GM21723 (cell line): ENCODE data around the gene HLA-E.
"Not testable (repeated sequence)": the region's sequence is repeated elsewhere in the genome, so short reads cannot be mapped to it uniquely, and the experiment has no call there.

Experiments
- ATAC-seq: cut with Tn5 transposase; IDR thresholded peaks from one replicate; pipeline ENCODE4 v1.9.1; 2021; ENCODE audit warnings: mild to moderate bottlenecking, moderate library complexity; ENCODE audit not compliant: unreplicated experiment

HLA-E gene

DNA sequence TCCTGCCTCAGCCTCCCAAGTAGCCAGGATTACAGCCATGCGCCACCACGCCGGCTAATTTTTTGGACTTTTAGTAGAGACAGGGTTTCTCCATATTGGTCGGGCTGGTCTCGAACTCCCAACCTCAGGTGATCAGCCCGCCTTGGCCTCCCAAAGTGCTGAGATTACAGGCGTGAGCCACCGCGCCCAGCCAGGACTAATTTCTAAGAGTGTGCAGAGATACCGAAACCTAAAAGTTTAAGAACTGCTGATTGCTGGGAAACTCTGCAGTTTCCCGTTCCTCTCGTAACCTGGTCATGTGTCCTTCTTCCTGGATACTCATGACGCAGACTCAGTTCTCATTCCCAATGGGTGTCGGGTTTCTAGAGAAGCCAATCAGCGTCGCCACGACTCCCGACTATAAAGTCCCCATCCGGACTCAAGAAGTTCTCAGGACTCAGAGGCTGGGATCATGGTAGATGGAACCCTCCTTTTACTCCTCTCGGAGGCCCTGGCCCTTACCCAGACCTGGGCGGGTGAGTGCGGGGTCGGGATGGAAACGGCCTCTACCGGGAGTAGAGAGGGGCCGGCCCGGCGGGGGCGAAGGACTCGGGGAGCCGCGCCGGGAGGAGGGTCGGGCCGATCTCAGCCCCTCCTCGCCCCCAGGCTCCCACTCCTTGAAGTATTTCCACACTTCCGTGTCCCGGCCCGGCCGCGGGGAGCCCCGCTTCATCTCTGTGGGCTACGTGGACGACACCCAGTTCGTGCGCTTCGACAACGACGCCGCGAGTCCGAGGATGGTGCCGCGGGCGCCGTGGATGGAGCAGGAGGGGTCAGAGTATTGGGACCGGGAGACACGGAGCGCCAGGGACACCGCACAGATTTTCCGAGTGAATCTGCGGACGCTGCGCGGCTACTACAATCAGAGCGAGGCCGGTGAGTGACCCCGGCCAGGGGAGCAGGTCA lies at the start of gene HLA-E:
Gene HLA-E, plus strand, starts transcription at position 429 of the 945 bp plus-strand sequence. Its CDS starts 23 bp downstream, at position 452.
- peak; percentile 77 for ATAC-seq

- ATAC-seq = no peak
Observed at GRCh38 chr6:30441171-30441570, 48.1 kb upstream of the HLA-E start.

- ATAC-seq = no peak
Observed at GRCh38 chr6:30443657-30444450, 45.5 kb upstream of the HLA-E start.

- no peak for ATAC-seq
Observed at GRCh38 chr6:30444451-30444742, 44.9 kb upstream of the HLA-E start.

DNA sequence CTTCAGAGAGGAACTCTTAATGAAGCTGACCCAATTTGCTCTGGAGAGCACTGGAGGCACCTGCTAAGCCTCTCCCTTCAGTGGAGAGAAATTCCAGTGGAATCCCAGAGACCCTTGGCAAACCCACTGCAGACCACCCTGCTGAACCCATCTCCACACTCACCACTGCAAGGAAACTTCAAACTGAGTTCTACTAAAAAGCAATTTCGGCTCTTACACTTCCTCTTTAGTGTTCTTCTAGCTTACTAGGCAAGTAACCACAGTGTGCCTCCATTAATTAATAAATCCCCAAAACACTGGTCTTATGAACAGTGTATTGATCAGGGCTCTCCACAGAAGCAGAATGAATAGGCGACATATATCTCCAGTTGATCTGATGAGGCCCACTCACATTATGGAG lies 43.0 kb upstream of the HLA-E start:
- ATAC-seq = no peak

GRCh38 chr6:30447237-30447636 lies 42.1 kb upstream of the HLA-E start:
- no peak for ATAC-seq

- ATAC-seq = no peak
Observed at GRCh38 chr6:30450548-30450908, 38.8 kb upstream of the HLA-E start.

DNA sequence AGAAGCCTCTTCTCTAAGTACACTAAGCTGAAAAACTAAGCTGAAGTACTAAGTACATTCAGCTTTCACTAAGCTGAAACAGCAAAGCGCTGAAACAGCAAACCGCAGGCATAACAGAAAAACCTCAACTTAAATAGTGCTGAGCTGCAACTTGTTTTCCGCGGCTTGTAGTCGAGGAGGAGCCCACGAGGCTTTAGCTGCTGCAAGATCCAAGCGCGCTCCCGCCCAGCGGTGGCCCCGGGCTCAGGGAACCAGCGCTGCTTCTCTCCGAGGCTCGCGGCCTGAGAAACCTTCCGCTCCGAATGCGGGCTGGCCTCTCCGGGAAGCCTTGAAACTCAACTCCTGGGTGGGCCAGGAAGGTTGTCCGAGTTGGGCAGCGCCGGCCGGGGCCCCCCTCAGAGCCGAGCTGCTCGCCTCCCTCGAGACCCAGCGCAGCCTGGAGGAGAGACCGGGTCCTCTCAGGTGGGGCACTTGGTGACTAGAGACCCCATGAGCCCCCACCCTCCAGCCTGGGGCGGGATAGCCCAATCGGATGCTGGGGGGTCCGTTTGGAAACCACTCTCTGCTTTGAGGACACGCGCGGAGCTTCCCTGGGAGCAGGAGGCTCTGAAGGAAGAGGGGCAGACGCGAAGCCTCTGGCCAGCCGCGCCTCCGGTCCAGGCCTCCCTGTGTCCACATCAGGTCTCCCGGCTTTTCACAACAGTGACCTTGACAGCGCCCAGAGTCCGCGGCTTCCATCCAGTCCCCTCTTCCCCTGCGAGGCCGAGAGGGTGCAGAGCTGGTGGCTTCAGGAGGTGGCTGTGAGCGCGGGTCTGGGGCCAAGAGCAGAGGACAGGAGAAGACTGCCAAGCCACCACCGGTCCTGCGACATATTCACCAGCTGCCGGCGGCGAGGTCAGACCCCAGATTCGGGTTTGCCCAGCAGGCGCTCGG lies 38.1 kb upstream of the HLA-E start:
- ATAC-seq = no peak

- no peak for ATAC-seq
Observed at GRCh38 chr6:30452736-30453507, 36.4 kb upstream of the HLA-E start.

DNA sequence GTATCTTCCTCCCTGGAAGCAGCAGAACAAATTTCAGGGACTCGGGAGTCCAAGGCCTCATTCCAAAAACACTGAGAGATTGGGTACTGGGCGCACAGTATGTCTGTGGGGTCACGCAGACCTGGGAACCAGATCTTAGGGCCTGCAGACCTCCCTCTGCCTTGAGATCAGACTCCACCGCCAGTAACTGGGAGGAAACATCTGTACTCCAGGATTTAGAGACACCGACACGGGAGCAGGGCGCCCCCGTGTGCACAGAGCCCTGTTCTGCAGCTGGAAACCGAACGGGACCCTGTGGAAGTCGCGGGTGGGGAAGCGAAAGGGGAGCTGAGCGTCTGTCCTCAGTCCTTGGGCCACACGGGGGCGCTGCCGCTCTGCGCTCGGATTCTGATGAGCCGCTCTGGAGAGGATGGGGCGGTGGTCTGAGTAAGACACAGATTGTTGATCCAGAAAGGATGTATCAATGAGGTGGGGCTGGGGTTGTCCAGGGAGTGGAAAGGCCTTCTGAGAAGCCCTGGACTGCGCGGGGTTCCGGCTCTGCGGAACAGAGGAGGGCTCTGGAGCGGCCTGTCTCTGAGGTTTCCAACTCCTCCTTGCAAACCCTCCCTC lies 35.7 kb upstream of the HLA-E start:
- peak; percentile 63 for ATAC-seq

DNA sequence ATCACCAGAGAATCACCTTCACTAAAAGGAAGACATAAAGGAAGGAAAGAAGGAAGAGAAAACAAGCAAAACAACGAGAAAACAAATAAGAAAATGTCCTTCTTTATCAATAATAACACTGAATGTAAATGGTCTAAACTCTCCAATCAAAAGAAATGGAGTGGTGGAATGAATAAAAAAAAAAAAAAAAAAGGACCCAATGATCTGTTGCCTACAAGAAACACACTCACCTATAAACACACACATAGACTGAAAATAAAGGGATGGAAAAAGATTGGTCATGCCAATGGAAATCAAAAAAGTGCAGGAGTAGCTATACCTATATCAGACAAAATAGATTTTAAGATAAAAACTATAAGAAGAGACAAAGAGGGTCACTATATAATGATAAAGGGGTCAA lies 30.2 kb upstream of the HLA-E start:
- no peak for ATAC-seq

GRCh38 chr6:30461055-30461454 lies 28.3 kb upstream of the HLA-E start:
- no peak for ATAC-seq

- ATAC-seq = no peak
Observed at GRCh38 chr6:30462482-30462881, 26.8 kb upstream of the HLA-E start.

- ATAC-seq = no peak
Observed at GRCh38 chr6:30463242-30463641, 26.1 kb upstream of the HLA-E start.

DNA sequence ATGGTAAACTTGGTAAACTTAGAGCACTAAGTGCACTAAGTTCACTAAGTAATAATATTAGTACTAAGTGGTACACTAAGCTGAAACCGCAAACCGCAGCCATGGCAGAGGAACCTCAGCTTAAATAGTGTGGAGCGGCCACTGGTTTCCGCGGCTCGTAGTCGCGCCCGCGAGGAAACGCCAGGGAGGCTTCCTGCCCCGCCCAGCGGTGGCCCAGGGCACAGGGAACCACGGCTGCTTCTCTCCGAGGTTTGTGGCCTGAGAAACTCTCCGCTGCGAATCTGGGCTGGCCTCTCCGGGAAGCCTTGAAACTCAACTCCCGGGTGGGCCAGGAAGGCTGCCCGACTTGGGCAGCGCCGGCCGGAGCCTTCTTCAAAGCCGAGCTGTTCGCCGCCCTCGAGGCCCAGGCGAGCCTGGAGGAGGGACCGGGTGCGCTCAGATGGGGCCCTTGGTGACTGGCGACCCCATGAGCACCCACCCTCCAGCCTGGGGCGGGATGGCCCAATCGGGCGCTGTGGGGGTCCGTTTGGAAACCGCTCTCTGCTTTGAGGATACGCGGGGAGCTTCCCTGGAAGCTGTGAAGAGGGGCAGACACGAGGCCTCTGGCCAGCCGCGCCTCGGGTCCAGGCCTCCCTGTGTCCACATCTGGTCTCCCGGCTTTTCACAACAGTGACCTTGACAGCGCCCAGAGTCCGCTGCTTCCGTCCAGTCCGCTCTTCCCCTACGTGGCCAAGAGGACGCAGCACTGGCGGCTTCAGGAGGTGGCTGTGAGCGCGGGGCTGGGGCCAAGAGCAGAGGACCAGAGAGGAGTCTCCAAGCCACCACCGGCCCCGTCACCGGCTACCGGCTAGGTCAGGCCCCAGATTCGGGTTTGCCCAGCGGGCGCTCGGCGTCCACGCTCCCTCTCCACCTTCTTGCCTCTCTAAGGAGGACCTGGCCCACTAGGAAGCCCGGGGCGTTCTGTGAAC lies 25.4 kb upstream of the HLA-E start:
- ATAC-seq = no peak

GRCh38 chr6:30465595-30466306 lies 23.6 kb upstream of the HLA-E start:
- no peak for ATAC-seq

DNA sequence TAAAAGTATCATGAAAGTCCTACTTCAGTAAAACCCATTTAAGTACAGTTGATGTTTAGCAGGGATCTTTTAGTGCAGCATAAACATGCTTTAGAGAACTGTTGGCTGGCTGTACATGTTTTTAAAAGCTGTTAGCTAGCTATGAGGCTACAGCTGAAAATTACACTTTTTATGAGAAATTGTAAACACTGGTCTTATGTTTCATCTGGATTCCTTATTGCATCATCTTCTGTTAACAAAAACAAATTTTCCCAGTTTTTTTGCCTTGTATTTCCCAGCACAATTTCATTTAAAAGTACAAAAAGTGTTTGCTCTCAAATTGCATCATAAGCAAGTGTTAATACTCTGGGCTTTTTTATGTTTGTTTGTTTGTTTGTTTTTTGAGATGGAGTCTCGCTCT lies 18.3 kb upstream of the HLA-E start:
- ATAC-seq = no peak

DNA sequence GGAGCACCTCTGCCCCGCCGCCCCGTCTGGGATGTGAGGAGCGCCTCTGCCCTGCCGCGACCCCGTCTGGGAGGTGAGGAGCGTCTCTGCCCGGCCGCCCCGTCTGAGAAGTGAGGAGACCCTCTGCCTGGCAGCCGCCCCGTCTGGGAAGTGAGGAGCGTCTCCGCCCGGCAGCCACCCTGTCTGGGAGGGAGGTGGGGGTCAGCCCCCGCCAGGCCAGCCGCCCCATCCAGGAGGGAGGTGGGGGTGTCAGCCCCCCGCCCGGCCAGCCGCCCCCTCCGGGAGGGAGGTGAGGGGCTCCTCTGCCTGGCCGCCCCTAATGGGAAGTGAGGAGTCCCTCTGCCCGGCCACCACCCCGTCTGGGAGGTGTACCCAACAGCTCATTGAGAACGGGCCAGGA lies 14.2 kb upstream of the HLA-E start:
- ATAC-seq = not testable (repeated sequence)
